Endothelial cell of umbilical vein (primary cell): Measurements from ENCODE around the gene UGT2B15.

Experiments used
- CTCF ChIP-seq, 2 donors: IDR thresholded peaks; 1 replicate in 1 of 2; 2 replicates in 1 of 2; pipeline ENCODE4 v1.5.1; 2011; ENCODE audit warnings: low read length in 2 of 2, mild to moderate bottlenecking in 2 of 2, moderate library complexity in 2 of 2, control low read depth in 1 of 2, inconsistent platforms in 1 of 2, low read depth in 1 of 2; ENCODE audit not compliant: insufficient read depth in 1 of 2; ENCODE audit errors: extremely low read depth in 1 of 2
- EZH2 ChIP-seq: IDR thresholded peaks from 2 replicates; pipeline ENCODE4 v1.6.1; 2012; ENCODE audit warnings: borderline replicate concordance, low read depth, mild to moderate bottlenecking, moderate library complexity, low read length, inconsistent platforms; ENCODE audit not compliant: severe bottlenecking
- FOS ChIP-seq: IDR thresholded peaks from 2 replicates; pipeline ENCODE4 v1.6.1; 2011; ENCODE audit warnings: mild to moderate bottlenecking, low read length, moderate library complexity, borderline replicate concordance; ENCODE audit not compliant: insufficient read depth
- GATA2 ChIP-seq: IDR thresholded peaks from 2 replicates; pipeline ENCODE4 v1.7.0; 2011; ENCODE audit warnings: low read depth, mild to moderate bottlenecking, moderate library complexity, mixed read lengths, low read length; ENCODE audit not compliant: insufficient read length, insufficient read depth
- JUN ChIP-seq: IDR thresholded peaks from 2 replicates; pipeline ENCODE4 v1.6.1; 2011; ENCODE audit warnings: borderline replicate concordance, low read depth; ENCODE audit not compliant: insufficient read length, insufficient read depth
- MYC ChIP-seq: IDR thresholded peaks from one replicate; pipeline ENCODE4 v1.6.1; 2011; ENCODE audit warnings: mild to moderate bottlenecking, low read depth, low read length
- POLR2A ChIP-seq: IDR thresholded peaks from 2 replicates; pipeline ENCODE4 v1.6.1; 2012; ENCODE audit warnings: low read depth, mild to moderate bottlenecking, control low read depth, low read length
- POLR2AphosphoS5 ChIP-seq: IDR thresholded peaks from 2 replicates; pipeline ENCODE4 v1.6.1; 2012; ENCODE audit warnings: low read depth, mild to moderate bottlenecking, control low read depth, low read length, moderate library complexity; ENCODE audit not compliant: insufficient read depth
- TF ChIP-seq, protein P1 (sequence below): IDR thresholded peaks from 2 replicates; pipeline ENCODE4 v1.6.1; 2011; ENCODE audit not compliant: insufficient read depth, insufficient read length

GRCh38 chr4:68658672-68659071, 11.8 kb downstream of the UGT2B15 start:
- TF ChIP-seq POLR2A, result no peak
- TF ChIP-seq CTCF (IDR thresholded peaks at IDR 0.05; ENCODE audit: extremely low read depth in 1 of 2, insufficient read depth in 1 of 2, low read depth in 1 of 2, low read length in 2 of 2), result no peak
- no peak for TF ChIP-seq GATA2
- TF ChIP-seq POLR2AphosphoS5, result no peak
- no peak for TF ChIP-seq EZH2
- no peak for TF ChIP-seq JUN
- no peak for TF ChIP-seq MYC
- TF ChIP-seq, protein P1, sequence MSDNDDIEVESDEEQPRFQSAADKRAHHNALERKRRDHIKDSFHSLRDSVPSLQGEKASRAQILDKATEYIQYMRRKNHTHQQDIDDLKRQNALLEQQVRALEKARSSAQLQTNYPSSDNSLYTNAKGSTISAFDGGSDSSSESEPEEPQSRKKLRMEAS, result no peak
- TF ChIP-seq FOS, result no peak
